ENCODE measurements around the gene CPLANE2.
"Not testable (repeated sequence)": the region's sequence is repeated elsewhere in the genome, so short reads cannot be mapped to it uniquely, and the experiment has no call there.

CPLANE2 gene

GRCh38 chr1:16236511-16237342, at the start of gene CPLANE2:
TSS of gene CPLANE2 (minus strand) at chr1:16237183. CDS start at chr1:16236742, 441 bp downstream.
- peak; percentile 93 for DNase-seq (ENCODE audit: low read depth)

DNA sequence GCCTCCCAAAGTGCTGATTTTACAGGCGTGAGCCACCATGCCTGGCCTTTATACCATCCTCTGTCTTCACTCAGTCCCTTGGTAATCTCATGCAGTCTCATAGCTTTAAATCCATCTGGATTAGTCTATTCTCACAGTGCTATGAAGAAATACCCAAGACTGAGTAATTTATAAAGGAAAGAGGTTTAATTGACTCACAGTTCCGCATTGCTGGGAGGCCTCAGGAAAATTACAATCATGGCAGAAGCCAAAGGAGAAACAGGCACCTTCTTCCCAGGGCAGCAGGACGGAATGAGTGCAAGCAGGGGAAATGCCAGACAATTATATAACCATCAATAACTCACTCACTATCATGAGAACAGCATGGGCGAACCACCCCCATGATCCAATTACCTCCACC, 49.1 kb upstream of the CPLANE2 start:
- DNase-seq (ENCODE audit: low read depth): no peak

- DNase-seq (ENCODE audit: low read depth): no peak
Observed at GRCh38 chr1:16281765-16282164, 44.8 kb upstream of the CPLANE2 start.

GRCh38 chr1:16279186-16279585, 42.2 kb upstream of the CPLANE2 start:
- no peak for DNase-seq (ENCODE audit: low read depth)

GRCh38 chr1:16276302-16277030, 39.5 kb upstream of the CPLANE2 start:
- DNase-seq (ENCODE audit: low read depth): no peak

DNA sequence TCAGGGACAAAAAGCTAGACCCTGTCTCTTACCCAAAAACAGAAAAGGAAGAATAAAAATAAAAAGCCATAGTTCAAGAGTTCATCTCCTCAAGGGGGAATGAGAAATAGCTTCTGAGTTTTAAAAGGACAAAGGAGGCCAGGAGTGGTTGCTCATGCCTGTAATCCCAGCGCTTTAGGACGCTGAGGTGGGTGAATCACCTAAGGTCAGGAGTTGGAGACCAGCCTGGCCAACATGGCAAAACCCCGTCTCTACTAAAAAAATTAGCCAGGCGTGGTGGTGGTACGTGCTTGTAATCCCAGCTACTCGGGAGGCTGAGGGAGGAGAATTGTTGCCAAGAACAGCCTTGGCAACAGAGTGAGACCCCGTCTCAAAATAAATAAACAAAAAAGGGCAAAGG, 38.6 kb upstream of the CPLANE2 start:
- DNase-seq (ENCODE audit: low read depth): no peak

DNA sequence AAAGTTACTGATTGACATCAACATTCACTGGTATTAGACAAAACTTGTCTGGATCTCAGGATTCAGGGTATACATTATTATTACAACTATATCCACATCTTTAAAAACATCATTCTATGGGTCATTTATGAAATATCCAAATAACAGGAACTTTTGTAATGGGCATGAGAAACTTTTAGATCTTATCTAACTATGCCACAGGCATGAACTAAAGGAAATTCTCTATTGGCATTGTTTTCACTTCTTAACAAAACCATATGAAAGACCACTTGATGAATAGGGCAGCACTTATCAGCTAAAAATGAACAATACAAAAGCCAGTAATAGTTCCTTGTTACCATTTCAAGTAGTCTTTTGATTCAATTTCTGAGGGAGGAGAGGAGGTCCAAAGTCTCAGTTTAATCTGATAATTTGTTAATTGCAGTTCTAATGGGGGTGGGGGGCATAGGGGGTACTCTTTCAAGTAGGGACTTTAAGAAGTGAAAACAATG, 30.8 kb upstream of the CPLANE2 start:
- no peak for DNase-seq (ENCODE audit: low read depth)

DNA sequence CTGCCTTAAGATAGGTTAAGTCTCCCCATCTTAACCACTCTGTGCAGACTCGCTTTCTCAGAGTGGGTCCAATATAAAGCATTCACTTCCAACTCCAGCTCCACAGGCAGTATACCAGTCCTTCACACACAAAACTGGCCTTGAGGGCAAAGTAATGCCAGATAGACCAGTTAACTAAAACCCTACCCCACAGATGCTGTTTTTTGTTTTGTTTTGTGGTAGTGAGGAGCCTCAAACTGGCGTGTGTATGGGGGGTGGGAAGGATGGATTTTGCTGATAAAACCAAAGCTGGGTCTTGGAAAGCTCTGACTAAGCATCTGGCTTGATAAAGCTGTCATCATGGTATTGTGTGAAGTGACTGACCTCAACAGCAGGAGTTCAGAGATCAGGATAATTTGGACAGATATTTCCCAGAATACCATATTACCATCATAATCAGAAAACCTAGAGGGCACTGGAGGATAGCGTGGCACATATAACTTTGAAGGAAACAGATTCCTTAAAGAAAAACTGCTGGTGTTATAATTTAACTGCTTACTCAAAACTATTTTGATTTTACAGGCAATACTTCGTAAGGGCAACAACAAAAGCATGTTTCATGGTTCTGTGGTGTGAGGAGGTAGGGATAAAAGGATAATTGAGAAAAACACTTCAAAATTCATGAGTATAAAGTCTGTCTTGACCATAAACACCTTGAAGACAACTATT, 29.6 kb upstream of the CPLANE2 start:
- no peak for DNase-seq (ENCODE audit: low read depth)

GRCh38 chr1:16262067-16262466, 25.1 kb upstream of the CPLANE2 start:
- DNase-seq (ENCODE audit: low read depth): no peak

DNA sequence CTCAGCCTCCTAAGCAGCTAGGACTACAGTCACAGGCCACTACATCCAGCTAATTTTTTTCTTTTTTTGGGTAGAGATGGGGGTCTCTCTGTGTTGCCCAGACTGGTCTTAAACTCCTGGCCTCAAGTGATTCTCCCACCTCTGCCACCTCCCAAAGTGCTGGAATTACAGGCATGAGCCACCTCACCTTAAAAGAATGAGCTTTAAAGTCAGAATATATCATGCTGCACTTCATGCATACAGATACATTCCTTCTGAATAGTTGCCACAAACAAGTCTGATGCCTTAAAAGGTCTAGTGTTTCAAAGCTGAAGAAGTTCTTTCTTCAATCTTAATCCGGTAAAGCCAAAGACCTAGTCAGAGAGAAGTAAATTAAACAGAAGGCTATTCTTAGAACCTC, 23.8 kb upstream of the CPLANE2 start:
- DNase-seq (ENCODE audit: low read depth): no peak

GRCh38 chr1:16258591-16259135, 21.7 kb upstream of the CPLANE2 start:
- no peak for DNase-seq (ENCODE audit: low read depth)

DNA sequence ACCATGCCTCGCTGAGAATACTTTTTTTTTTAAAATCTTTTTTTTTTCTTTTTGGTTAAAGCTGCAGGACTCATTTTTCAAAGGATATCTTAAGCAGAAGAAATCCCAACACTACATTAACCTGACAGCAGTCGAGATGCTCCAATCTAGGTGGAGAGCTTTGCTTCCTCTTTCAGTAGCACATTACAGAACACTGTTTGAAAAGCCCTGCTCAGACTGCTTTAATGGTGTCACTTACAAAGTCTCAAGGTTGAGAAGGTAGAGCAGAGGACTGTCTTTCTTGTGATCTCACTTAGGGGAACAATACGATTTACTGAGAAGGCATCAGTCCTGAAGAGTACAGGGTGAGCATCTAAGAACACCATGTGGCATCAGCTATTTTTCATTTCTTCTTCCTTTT, 21.0 kb upstream of the CPLANE2 start:
- DNase-seq (ENCODE audit: low read depth): no peak

DNA sequence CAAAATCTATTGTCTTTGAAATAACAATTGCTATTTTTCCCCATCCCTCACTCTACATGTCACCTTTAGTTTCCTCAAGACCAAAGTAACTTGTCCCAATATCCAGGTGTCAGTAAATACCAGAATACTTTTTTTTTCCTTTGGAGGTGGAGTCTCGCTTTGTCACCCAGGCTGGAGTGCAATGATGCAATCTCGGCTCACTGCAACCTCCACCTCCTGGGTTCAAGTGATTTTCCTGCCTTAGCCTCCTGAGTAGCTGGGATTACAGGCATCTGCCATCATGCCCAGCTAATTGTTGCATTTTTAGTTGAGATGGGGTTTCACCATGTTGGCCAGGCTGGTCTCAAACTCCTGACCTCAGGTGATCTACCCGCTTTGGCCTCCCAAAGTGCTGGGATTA, 20.6 kb upstream of the CPLANE2 start:
- DNase-seq (ENCODE audit: low read depth): not testable (repeated sequence)

DNA sequence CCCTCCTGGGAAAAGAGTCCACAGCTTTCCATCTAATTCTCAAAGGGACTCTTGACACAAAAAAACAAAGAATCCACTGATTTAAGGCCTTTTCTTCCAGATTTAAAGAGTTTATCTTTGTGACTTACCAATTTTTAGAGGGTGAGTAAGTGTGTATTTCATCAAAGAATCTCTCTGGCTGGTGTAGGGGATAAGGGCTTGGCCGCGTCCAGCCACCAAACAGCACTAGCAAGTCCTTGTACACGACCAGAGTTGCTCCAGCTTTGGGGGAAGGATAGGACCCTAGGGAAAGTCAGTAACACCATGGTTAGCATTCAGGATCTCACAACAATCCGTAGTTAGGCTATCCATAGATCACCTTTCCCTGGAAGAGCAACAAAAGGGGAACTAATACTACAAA, 19.5 kb upstream of the CPLANE2 start:
- DNase-seq (ENCODE audit: low read depth): no peak

DNA sequence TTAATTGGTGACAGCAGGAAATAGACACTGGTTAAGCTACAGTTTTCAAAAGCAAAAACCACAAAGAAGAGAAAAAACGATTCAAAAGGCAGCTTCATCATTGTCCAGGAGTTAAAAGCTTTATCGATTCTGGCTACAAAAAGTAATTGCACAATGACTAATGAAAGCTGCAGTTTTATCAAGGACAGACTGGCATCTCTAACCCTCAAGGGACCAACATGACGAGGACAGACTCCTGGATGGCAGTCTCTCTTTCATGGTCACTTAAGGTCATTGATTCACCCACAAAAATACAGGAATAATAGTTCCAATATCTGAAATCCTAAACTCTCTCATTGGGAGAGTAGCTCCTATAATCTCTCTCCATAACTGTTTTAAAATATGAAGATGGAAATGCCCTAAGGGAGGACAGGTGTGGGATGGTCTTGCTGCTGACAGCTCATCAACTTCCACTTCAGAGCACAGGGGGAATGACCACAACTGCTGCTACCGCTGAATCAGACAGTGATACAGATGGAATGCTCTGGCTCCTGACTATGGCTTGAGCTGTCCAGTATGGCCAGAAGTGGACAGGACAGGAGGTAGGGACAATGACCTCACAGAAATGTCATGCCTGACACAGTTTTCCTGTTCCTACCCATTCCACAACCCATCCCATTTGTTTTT, 17.4 kb upstream of the CPLANE2 start:
- no peak for DNase-seq (ENCODE audit: low read depth)

- no peak for DNase-seq (ENCODE audit: low read depth)
Observed at GRCh38 chr1:16253332-16253922, 16.4 kb upstream of the CPLANE2 start.

GRCh38 chr1:16252912-16253311, 15.9 kb upstream of the CPLANE2 start:
- no peak for DNase-seq (ENCODE audit: low read depth)

DNA sequence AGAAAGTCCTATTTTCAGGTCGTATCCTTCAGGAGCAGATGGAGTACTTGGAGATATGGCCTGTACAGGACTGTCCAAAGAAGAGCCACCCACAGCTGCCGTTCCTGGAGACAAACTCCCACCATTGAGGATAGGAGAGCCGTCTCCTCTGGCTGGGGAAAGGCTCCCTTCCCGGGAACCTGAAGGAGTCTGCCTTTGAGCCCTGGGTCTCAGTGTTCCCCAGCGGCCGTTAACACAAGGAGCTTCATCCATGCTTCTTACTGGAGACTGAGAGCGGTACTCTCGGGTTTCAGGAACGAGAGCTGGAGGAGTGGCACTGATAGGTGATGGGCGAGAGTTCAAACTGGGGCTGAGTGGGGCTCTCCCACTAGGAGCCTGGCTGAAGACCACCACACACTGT, 14.4 kb upstream of the CPLANE2 start:
- no peak for DNase-seq (ENCODE audit: low read depth)

- no peak for DNase-seq (ENCODE audit: low read depth)
Observed at GRCh38 chr1:16250524-16251251, 13.7 kb upstream of the CPLANE2 start.

- DNase-seq (ENCODE audit: low read depth): no peak
Observed at GRCh38 chr1:16249596-16250241, 12.7 kb upstream of the CPLANE2 start.

All from stimulated activated CD8-positive, alpha-beta memory T cell treated with anti-CD3 and anti-CD28 coated beads, Interleukin-12 subunit alpha, Interleukin-12 subunit beta, amount 100 ng/mL, for 1 hour (primary cell).